ENCODE measurements around the gene CDK17.
A peak's percentile ranks its signal among the peaks of the same experiment; 100 is the strongest.
"Not testable (repeated sequence)": the region's sequence is repeated elsewhere in the genome, so short reads cannot be mapped to it uniquely, and the experiment has no call there.

Gene CDK17

DNA sequence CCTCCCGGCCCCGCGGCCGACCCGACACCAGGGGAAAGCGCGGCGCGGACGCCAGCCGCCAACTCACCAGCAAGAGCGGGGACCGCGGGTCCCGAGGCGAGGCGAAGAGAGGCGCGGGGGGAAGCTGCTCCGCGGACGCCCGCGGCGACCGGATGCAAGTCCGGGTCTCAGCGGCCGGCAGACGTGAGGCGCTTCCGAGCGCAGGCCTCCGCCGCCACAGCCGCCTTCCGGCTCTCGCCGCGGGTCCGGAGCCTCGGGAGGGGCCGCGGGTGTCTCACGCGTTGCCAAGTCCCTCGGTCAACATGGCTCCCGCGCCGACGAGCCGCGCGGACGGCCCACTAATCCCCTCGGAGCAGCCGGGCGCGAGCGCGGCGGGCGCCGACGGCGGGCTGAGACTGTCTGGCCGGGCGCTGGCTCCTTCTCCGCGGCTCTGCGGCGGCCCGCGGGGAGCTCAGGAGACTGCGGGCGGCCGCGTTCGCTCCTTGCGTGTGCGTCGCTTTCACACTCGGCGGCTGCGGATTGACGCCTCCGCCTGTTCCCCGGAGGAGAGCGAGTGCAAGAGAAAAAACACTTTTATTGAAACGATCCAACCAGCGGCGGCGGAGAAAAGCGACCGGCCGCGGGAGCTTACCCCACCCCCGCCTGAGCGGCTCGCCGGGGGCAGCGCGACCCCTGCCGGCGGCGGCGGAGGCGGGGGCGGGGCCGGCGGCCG, at the start of gene CDK17:
Gene CDK17 (minus strand): TSS at position 521 of the 712 bp plus-strand sequence. CDS start 65,603 bp downstream, outside the sequence.
- peak; percentile 82 for DNase-seq (ENCODE audit: low spot score)

DNA sequence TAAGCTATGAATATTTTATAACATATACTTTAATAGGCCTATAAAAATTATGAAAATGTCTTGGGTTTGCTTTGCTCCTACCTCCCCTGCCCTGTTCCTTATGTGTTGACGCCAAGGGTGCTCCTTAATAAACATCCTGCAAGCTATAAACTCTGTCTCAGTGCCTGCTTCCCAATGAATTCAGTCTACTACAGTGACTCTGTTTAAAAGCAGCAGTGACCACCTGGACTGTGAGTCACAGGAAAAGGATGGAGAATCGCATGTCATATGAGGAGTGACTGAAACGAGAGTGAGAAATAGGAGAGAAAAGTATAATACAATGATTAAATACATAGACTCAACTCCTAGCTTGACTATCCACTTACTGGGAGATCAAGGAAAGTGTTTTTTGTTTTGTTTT, 48.1 kb upstream of the CDK17 start:
- no peak for DNase-seq (ENCODE audit: low spot score)

- DNase-seq (ENCODE audit: low spot score), result no peak
Observed at GRCh38 chr12:96447256-96447655, 47.0 kb upstream of the CDK17 start.

GRCh38 chr12:96445691-96446583, 45.7 kb upstream of the CDK17 start:
- no peak for DNase-seq (ENCODE audit: low spot score)

GRCh38 chr12:96444399-96444798, 44.2 kb upstream of the CDK17 start:
- DNase-seq (ENCODE audit: low spot score), result no peak

GRCh38 chr12:96442906-96443305, 42.7 kb upstream of the CDK17 start:
- DNase-seq (ENCODE audit: low spot score), result no peak

DNA sequence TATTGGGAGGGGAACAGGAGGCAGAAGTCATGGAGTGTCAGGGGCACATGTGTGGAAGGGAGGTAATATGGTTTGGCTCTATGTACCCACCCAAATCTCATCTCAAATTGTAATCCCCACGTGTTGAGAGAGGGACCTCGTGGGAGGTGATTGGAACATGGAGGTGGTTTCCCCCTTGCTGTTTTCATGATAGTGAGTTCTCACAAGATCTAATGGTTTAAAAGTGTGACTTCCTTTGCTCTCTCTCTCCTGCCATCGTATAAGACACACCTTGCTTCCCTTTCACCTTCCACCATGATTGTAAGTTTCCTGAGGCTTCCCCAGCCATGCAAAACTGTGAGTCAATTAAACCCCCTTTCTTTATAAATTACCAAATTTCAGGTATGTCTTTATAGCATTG, 41.6 kb upstream of the CDK17 start:
- DNase-seq (ENCODE audit: low spot score), result no peak

- DNase-seq (ENCODE audit: low spot score), result no peak
Observed at GRCh38 chr12:96438330-96438729, 38.1 kb upstream of the CDK17 start.

GRCh38 chr12:96437171-96437445, 36.9 kb upstream of the CDK17 start:
- no peak for DNase-seq (ENCODE audit: low spot score)

DNA sequence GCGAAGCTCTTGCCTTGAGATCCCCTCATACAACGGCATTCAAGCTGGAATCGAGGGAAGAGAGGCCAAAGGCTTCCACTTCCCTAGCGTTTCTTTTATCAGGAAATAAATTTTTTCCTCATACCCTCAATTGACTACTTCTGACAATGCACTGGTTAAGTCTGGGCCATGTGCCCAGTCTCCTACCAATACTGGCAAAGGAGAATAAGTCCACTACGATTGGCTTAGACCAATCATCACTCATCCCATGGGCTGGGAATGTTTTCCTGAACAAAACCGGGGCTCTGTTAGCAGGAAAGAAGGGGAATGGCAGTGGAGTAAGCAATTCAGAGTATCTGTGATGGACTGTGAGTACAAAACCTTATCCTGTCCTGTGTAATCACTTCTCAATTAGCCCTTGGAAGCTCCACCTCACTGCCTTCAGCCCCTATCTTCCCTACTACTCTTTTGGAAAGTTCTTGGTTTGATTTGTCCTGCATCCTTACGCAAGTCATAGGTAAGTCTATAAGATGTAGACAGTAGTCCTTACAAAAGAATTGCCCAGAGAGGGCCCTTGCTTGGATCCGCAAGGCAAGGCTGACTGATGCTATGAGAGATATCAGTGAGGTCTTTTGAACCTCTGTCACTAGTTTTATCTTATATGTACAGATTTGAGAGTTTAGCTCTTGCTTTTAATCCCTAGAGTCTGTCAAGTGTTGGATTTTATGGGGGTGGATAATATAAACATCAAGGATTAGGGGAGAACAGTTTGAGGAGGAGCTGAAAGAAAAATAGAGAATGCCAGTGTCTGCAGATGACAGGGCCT, 36.3 kb upstream of the CDK17 start:
- no peak for DNase-seq (ENCODE audit: low spot score)

DNA sequence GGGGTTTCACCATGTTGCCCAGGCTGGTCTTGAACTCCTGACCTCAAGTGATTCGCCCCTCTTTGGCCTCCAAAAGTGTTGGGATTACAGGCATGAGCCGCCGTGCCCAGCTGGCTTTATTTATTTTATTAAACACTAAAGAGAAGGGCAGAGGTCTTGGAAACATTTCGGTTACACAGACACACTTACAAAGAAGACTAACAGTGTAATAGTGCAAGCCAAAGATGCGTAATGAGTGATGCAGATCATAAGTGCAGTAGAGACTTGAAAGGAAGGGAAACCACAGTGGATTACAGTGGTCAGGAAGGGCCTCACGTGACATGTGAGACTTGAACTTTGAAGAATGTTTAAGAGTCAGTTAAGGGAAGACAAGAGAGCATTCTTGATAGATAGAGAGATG, 33.9 kb upstream of the CDK17 start:
- DNase-seq (ENCODE audit: low spot score), result peak; percentile 85

- not testable (repeated sequence) for DNase-seq (ENCODE audit: low spot score)
Observed at GRCh38 chr12:96432496-96433321, 32.5 kb upstream of the CDK17 start.

- DNase-seq (ENCODE audit: low spot score), result no peak
Observed at GRCh38 chr12:96431067-96431466, 30.8 kb upstream of the CDK17 start.

GRCh38 chr12:96427269-96427729, 27.1 kb upstream of the CDK17 start:
- DNase-seq (ENCODE audit: low spot score), result peak; percentile 42

- DNase-seq (ENCODE audit: low spot score), result no peak
Observed at GRCh38 chr12:96425951-96426350, 25.7 kb upstream of the CDK17 start.

DNA sequence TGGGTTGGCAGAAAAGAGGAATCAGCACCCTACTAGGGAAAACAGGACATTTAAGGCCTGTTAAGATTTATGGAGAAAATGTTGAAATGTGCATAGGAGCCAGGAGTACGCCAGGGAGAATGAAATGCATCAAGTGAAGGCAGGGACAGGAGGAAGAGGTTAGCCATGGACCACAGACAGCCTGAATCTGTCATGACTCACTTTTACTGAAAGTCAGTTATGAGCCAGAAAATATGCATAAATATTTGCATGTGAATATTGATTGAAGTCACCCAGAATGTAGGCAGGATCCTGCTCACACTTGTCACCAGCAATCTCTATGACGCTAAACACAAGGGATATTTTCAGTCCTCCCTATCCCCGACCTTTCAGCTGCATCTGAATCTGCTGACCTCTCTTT, 25.1 kb upstream of the CDK17 start:
- DNase-seq (ENCODE audit: low spot score), result no peak

DNA sequence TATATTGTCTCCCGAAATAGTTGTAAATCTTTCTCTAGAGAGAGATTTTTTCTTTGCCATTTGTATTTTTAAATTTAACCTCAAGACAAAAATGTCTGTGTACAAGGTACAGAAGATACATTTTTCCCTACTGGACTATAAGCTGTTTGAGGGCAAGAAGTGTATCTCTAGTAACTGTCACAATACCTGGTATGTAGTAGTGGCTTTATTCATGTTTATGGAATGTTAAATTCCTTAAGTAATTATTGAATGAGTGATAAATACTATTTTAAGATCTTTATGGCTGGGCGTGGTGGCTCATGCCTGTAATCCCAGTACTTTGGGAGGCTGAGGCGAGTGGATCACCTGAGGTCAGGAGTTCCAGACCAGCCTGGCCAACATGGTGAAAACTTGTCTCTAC, 24.4 kb upstream of the CDK17 start:
- DNase-seq (ENCODE audit: low spot score), result no peak

DNA sequence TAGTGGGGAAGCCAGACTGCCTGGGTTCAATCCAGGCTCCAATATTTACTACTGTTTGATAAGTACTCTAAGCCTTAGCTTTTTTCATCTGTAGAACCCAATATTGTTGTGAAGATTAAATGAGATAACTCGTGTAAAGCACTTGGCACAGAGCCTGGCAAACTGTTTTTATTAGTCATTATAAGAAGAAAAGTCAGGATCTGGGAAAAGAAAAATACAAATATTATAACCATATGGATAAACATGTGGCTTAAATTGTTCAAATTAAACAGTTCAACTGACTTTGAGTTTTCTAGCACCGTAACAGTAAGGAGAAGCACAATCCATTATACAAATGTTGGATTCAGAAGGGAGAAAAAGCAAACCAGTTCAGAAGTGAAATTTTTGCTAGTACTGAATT, 22.0 kb upstream of the CDK17 start:
- DNase-seq (ENCODE audit: low spot score), result no peak

- no peak for DNase-seq (ENCODE audit: low spot score)
Observed at GRCh38 chr12:96421014-96421413, 20.8 kb upstream of the CDK17 start.

DNA sequence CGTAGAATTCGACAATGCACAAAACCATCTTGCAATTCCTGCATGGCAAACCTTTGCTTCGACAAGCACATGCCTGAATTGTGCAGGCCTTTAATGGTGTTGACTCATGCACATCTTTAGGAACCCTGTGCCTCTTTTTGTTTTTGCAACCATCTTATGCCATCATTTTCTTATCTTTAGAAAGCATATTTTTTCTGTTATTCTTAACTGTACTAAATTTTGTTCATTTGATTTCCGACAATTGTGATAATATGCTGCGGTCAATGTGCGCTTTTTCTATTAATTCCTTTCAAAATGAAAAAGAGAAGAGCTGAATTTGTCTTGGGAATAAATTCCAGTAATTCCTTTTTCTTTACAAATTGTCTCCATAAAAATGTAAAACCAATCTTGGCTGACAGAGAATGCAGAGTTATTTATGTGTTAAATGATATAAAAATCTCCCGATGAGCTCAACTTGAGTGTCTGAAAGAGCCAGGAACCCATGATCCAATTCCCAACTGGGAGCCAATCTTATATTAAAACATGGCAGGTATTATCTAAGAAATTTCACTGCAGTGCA, 20.1 kb upstream of the CDK17 start:
- DNase-seq (ENCODE audit: low spot score), result no peak

DNA sequence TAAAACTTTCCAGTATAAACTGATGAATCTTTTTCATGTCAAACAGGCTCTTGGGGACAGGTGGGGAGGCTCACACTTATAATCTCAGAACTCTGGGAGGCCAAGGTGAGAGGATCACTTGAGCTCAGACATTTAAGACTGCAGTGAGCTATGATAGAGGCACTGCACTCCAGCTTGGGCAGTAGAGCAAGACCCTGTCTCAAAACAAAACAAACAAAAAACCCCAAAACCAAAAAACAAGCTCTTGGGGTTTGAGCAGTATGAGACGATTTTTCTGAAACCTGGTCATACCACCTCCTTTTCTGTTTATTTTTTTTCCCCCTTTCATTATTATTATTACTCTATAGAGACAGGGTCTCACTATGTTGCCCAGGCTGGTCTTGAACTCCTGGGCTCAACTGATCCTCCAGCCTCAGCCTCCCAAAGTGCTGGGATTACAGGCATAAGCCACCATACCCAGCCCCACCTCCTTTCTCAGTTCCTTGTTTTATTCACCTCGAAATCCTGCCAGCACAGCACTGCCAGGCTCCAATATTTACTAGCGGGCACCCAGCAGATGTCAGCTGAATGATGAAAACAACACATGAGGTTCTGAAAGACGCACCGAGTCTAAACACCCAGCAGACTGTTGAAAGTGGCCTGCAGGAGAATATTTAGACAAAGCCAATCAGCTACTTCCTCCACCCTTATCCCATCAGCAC, 19.5 kb upstream of the CDK17 start:
- DNase-seq (ENCODE audit: low spot score), result no peak

All from SW480 (cell line).